KOPT-K1 (cell line): Measurements from ENCODE around the gene TP73.

Experiments
- H3K27ac ChIP-seq: fragments of 200-600 bp; sonication (generic); 2 replicates; pipeline ENCODE4 v1.5.1; 2016; ENCODE audit warnings: antibody characterized with exemption, mild to moderate bottlenecking, low read depth, low read length; ENCODE audit not compliant: poor library complexity, severe bottlenecking
- H3K36me3 ChIP-seq: fragments of 200-600 bp; sonication (generic); 2 replicates; pipeline ENCODE4 v1.5.1; 2017; ENCODE audit warnings: antibody characterized with exemption, mild to moderate bottlenecking, low read length, moderate library complexity; ENCODE audit not compliant: insufficient read depth
- H3K9me3 ChIP-seq: fragments of 200-600 bp; sonication (generic); 2 replicates; pipeline ENCODE4 v1.5.1; 2017; ENCODE audit warnings: antibody characterized with exemption, low read length, mild to moderate bottlenecking; ENCODE audit not compliant: insufficient read depth, poor library complexity, severe bottlenecking

The TP73 gene

GRCh38 chr1:3703786-3704371, 51.6 kb downstream of the TP73 start:
- Histone ChIP-seq H3K36me3 (no peaks in the 10 kb centered on the region), H3K27ac (no peak overlapping the region), H3K9me3 (no peaks in the 10 kb centered on the region)

GRCh38 chr1:3705341-3705950, 53.1 kb downstream of the TP73 start:
- H3K36me3 ChIP-seq = no peaks in the 10 kb centered on the region
- no peaks in the 10 kb centered on the region for H3K9me3 ChIP-seq
- no peak overlapping the region for H3K27ac ChIP-seq

- Histone ChIP-seq H3K27ac (no peak overlapping the region), H3K36me3 (no peaks in the 10 kb centered on the region)
These were observed 54.5 kb downstream of the TP73 start for GRCh38 chr1:3706651-3707297.

GRCh38 chr1:3707298-3707938, 55.1 kb downstream of the TP73 start:
- no peaks in the 10 kb centered on the region for H3K36me3 ChIP-seq
- H3K9me3 ChIP-seq = no peaks in the 10 kb centered on the region
- H3K27ac ChIP-seq = no peak overlapping the region

More at GRCh38 chr1:3706651-3707297, 54.5 kb downstream of the TP73 start:
- no peaks in the 10 kb centered on the region for H3K9me3 ChIP-seq

- Histone ChIP-seq H3K36me3 (no peaks in the 10 kb centered on the region), H3K9me3 (no peaks in the 10 kb centered on the region), H3K27ac (no peak overlapping the region)
These were observed 55.6 kb downstream of the TP73 start for GRCh38 chr1:3707939-3708328.

GRCh38 chr1:3708791-3709190, 56.5 kb downstream of the TP73 start:
- Histone ChIP-seq H3K27ac (no peak overlapping the region), H3K36me3 (no peaks in the 10 kb centered on the region), H3K9me3 (no peaks in the 10 kb centered on the region)

GRCh38 chr1:3710251-3710650, 57.9 kb downstream of the TP73 start:
- no peaks in the 10 kb centered on the region for H3K36me3 ChIP-seq
- H3K27ac ChIP-seq = no peak overlapping the region
- H3K9me3 ChIP-seq = no peaks in the 10 kb centered on the region

GRCh38 chr1:3711381-3711779, 59.1 kb downstream of the TP73 start:
- Histone ChIP-seq H3K27ac (no peak overlapping the region), H3K9me3 (no peaks in the 10 kb centered on the region), H3K36me3 (no peaks in the 10 kb centered on the region)

GRCh38 chr1:3711780-3712451, 59.6 kb downstream of the TP73 start:
- Histone ChIP-seq H3K9me3 (no peaks in the 10 kb centered on the region), H3K27ac (no peak overlapping the region), H3K36me3 (no peaks in the 10 kb centered on the region)

GRCh38 chr1:3712573-3713535, 60.5 kb downstream of the TP73 start:
- Histone ChIP-seq H3K9me3 (no peaks in the 10 kb centered on the region), H3K36me3 (no peaks in the 10 kb centered on the region), H3K27ac (no peak overlapping the region)

- Histone ChIP-seq H3K27ac (no peak overlapping the region), H3K9me3 (no peaks in the 10 kb centered on the region), H3K36me3 (no peaks in the 10 kb centered on the region)
These were observed 61.5 kb downstream of the TP73 start for GRCh38 chr1:3713840-3714239.

GRCh38 chr1:3714284-3714741, 62.0 kb downstream of the TP73 start:
- Histone ChIP-seq H3K27ac (no peak overlapping the region), H3K36me3 (no peaks in the 10 kb centered on the region), H3K9me3 (no peaks in the 10 kb centered on the region)

GRCh38 chr1:3714814-3715213, 62.5 kb downstream of the TP73 start:
- Histone ChIP-seq H3K36me3 (no peaks in the 10 kb centered on the region), H3K27ac (no peak overlapping the region), H3K9me3 (no peaks in the 10 kb centered on the region)

GRCh38 chr1:3716351-3716750, 64.0 kb downstream of the TP73 start:
- Histone ChIP-seq H3K9me3 (no peaks in the 10 kb centered on the region), H3K36me3 (no peaks in the 10 kb centered on the region), H3K27ac (no peak overlapping the region)
